Ovary (tissue), 9 donors: ENCODE data around the gene RPL21. TPM values are rescaled to one million over a fixed set of nuclear protein-coding genes. Genes with fewer than 3 reads are reported as not detected.

Experiments used
- DNase-seq, 5 donors: peaks; one replicate each; pipeline ENCODE4 v3.0.0-alpha.2; 2019 to 2020
- H3K27ac ChIP-seq, 2 donors: fragments of 200-600 bp; one replicate each; pipeline versions ENCODE4 v1.5.1 to v1.8.0; 2019 to 2022
- H3K27me3 ChIP-seq: fragments of 200-600 bp; one replicate; pipeline ENCODE4 v1.8.0; 2022
- H3K36me3 ChIP-seq: fragments of 200-600 bp; sonication (generic); one replicate; pipeline ENCODE4 v1.5.1; 2019
- H3K4me1 ChIP-seq: one replicate; pipeline ENCODE4 v1.8.1; 2013; ENCODE audit warnings: mild to moderate bottlenecking, moderate library complexity; ENCODE audit not compliant: insufficient read depth
- H3K4me3 ChIP-seq: fragments of 200-600 bp; sonication (generic); one replicate; pipeline ENCODE4 v1.5.1; 2017
- H3K9me3 ChIP-seq, 2 donors: fragments of 200-600 bp in 1 of 2; sonication (generic) in 1 of 2; one replicate each; pipeline versions ENCODE4 v1.5.1 to v1.8.1; 2013 to 2019; ENCODE audit warnings: mild to moderate bottlenecking in 1 of 2, moderate library complexity in 1 of 2
- CTCF ChIP-seq, 3 donors: fragments of 450-650 bp in 2 of 3; fragments of 200-600 bp in 1 of 3; IDR thresholded peaks; one replicate each; pipeline versions ENCODE4 v1.5.1 to v1.8.0; 2016 to 2022; ENCODE audit warnings: antibody characterized with exemption in 3 of 3, mild to moderate bottlenecking in 1 of 3
- EP300 ChIP-seq: sonication (generic); formaldehyde crosslinking; IDR thresholded peaks from one replicate; pipeline ENCODE4 v1.6.1; 2017; ENCODE audit warnings: antibody characterized with exemption
- POLR2A ChIP-seq: fragments of 450-650 bp; IDR thresholded peaks from one replicate; pipeline ENCODE4 v1.6.1; 2017; ENCODE audit warnings: antibody characterized with exemption, mild to moderate bottlenecking, moderate library complexity
- WGBS, 3 donors: extraction: QIAGEN DNeasy Blood & Tissue Kit in 1 of 3; methylation state at CpG; one replicate each; pipeline versions ENCODE4 v1.1.5 to v1.1.7; 2013 to 2017; 5-methylcytosine and 5-hydroxymethylcytosine counted together
- intact Hi-C, 4 donors: fragments of 100-400 bp; cut with DNase I; formaldehyde crosslinking; loops; one replicate each; pipeline versions ENCODE4 v1.11.0 to v1.15.1; 2022 to 2023
- polyA plus RNA-seq, 2 donors: library from polyadenylated mRNA; stranded (reverse); fragments of 200-250 nt in 1 of 2; fragments of 350-450 nt in 1 of 2; fragmentation: Illumina TruSeq in 1 of 2; extraction: RNeasy Lipid Tissue Mini Kit (QIAGEN cat#74804) in 1 of 2; gene quantifications; one replicate each; pipeline ENCODE4 v1.2.3, GENCODE V29; 2013 to 2014
- total RNA-seq, 7 donors: library from RNA; depleted of rRNA in 2 of 7; stranded (reverse); fragments of >200 nt in 2 of 7; fragmentation: NEBNext Ultra II Directional in 3 of 7; extraction: Animal tissue kit (Norgen Biotek cat#: 25700) in 3 of 7; gene quantifications; one replicate each; pipeline versions ENCODE4 v1.1.0 to v1.2.4, GENCODE V29; 2016 to 2023
- donor health status: DM: no; HTN: no; CAD: no; lungs with moderate emphysema.
- donor health status: DM: no; HTN: no; CAD: no.
- donor health status: Bipolar disorder and iron deficiency.
- donor health status: DM: yes; HTN: yes; CAD: no.
- donor health status: DM: no; HTN: no; CAD: no.
- donor health status: DM: yes; HTN: yes; CAD: no.

RPL21 gene
- total and polyA plus RNA-seq, 9 donors = 1,871 to 4,783 (median 2,244) TPM

- Histone ChIP-seq H3K9me3 (no peaks in the 10 kb centered on the region), H3K27me3 (no peaks in the 10 kb centered on the region), H3K4me3 (no peak overlapping the region), H3K27ac (no peak overlapping the region), H3K36me3 (no peaks in the 10 kb centered on the region), H3K4me1 (peaks cover 5% of the 10 kb centered on the region)
- intact Hi-C loops = loop anchor here in 2 of 4 donors (10.0 kb wide), 2 partner anchors 84 to 186 kb away; partner anchors contain the start of gene USP12 (in 1 of the 2)
- DNase-seq = no peak
- no peak for TF ChIP-seq CTCF (IDR thresholded peaks at IDR 0.05)
- TF ChIP-seq POLR2A = no peak
- WGBS, 3 donors = 90 to 96% (median 93%) methylated on average over 5 of the region's 5 CpGs
These were observed 7.5 kb downstream of the RPL21 start for GRCh38 chr13:27258637-27259386.

DNA sequence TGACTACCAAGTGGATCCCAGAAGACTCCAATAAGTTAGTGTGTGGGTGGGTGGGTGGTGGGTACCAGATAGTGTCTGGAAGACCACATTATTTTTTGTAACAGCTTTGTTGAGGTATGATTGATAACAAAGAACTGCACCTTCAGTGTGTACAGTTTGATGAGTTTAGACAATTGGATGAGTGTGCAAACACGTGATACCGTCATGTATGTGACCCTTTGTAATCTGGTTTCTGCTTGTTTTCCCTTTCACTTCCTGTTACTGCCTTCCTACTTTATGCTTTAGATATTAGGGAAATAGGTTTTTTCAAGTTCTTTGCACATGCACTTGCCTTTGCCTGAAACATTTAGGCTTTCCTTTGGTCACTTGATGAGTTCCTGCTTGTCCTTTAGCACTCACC is 8.5 kb downstream of the RPL21 start:
- Histone ChIP-seq H3K9me3 (no peaks in the 10 kb centered on the region), H3K4me3 (no peak overlapping the region), H3K36me3 (no peaks in the 10 kb centered on the region), H3K4me1 (no peaks in the 10 kb centered on the region), H3K27ac (no peak overlapping the region), H3K27me3 (no peaks in the 10 kb centered on the region)
- no peak for TF ChIP-seq POLR2A
- DNase-seq = no peak
- intact Hi-C loops = loop anchor here in 2 of 4 donors (10.0 kb wide), 2 partner anchors 85 to 185 kb away; partner anchors contain the start of gene USP12 (in 1 of the 2)
- 18 to 33% (median 26%) methylated on average over 2 of the region's 2 CpGs for WGBS, 3 donors

GRCh38 chr13:27261396-27261795 is 10.0 kb downstream of the RPL21 start:
- H3K4me1 ChIP-seq = peaks cover 4% of the 10 kb centered on the region
- no peak for TF ChIP-seq POLR2A
- no peak for TF ChIP-seq CTCF (IDR thresholded peaks at IDR 0.05)
- no peak for TF ChIP-seq EP300
- DNase-seq = no peak
- H3K27me3 ChIP-seq = no peaks in the 10 kb centered on the region
- WGBS, 3 donors = 57 to 67% (median 65%) methylated on average over 5 of the region's 5 CpGs
- no peak overlapping the region for H3K4me3 ChIP-seq
- no peaks in the 10 kb centered on the region for H3K36me3 ChIP-seq
- H3K9me3 ChIP-seq = no peaks in the 10 kb centered on the region
- intact Hi-C loops = no loop called here
- no peak overlapping the region for H3K27ac ChIP-seq

DNA sequence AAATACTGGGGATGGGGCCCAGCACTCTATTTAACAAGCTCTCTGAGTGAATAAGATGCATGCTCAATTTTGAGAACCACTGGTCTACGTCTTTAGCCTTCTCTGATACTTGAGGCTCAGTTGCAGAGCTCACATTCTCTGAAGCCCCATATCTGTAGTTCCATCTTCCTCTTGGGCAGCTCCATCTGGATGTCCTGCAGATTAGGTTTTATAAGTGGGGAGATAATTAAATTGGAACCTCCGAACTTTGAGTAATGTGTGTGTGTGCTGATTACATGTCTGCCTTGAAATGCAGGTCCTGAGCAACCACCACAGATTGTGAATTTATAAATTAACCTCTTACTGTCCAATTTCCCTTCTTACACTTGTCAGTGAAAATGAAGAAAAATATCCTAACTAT is 12.1 kb downstream of the RPL21 start:
- 39 to 51% (median 47%) methylated on average over 2 of the region's 2 CpGs for WGBS, 3 donors

More for the DNA sequence above, 12.1 kb downstream of the RPL21 start:
- no peak overlapping the region for H3K27ac ChIP-seq
- H3K9me3 ChIP-seq = no peaks in the 10 kb centered on the region
- no peaks in the 10 kb centered on the region for H3K27me3 ChIP-seq
- peaks cover 6% of the 10 kb centered on the region for H3K4me1 ChIP-seq
- H3K4me3 ChIP-seq = no peak overlapping the region
- intact Hi-C loops = no loop called here
- no peak for DNase-seq
- TF ChIP-seq POLR2A (no peak), CTCF (IDR thresholded peaks at IDR 0.05) (no peak), EP300 (no peak)
- no peaks in the 10 kb centered on the region for H3K36me3 ChIP-seq
